HUDEP-2 (cell line): Measurements from ENCODE around the gene OSR1.
"Not testable (repeated sequence)": the region's sequence is repeated elsewhere in the genome, so short reads cannot be mapped to it uniquely, and the experiment has no call there.

Source experiments
- DNase-seq, 76 experiments: peaks; one replicate each; lab custom pipeline; 2025; ENCODE audit not compliant: unreplicated experiment in 76 of 76; lab: John Stamatoyannopoulos, UW

OSR1 gene

GRCh38 chr2:19358242-19359020 is at the start of gene OSR1:
Gene OSR1 (minus strand): TSS chr2:19358623. CDS start chr2:19353805, 4,818 bp downstream.
- no peak for DNase-seq

DNA sequence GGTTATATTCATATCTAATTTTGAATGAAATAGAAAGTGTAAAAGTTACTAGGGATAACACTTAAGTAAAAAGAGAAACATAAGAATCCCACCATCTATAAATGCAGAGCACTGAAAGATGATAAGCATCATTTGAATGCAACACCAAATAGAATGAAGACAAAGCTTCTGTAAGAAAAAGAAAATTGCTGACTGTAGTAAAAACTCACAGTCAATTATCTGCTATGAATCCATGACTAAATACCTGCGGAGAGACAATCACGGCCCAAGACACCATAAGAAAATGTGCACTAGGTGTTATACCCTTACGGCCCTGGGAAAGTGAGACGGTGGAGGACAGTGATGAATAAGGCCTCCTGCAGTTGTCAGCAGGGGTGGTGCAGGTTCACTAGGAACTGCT is 45.4 kb upstream of the OSR1 start:
- no peak for DNase-seq

DNA sequence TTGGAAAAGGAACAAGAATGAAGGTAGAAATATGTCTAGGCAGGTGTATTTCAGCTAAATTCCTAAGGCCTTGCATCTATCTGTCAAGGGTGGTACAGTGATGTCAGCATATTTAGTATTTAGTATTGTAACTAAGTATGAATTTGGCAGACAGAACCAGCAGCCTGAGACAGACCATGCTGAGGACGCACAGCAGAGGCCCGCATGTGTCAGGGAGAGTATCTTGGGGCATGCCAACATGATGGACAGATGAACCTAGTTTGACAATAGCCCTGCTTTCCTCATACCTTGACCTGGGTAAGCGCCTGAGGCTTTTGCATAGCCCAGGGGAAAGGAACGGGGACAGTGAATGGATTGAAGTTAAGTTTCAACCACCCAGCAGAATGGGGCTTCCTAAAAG is 33.8 kb upstream of the OSR1 start:
- no peak for DNase-seq

GRCh38 chr2:19389469-19389868 is 31.0 kb upstream of the OSR1 start:
- not testable (repeated sequence) for DNase-seq

DNA sequence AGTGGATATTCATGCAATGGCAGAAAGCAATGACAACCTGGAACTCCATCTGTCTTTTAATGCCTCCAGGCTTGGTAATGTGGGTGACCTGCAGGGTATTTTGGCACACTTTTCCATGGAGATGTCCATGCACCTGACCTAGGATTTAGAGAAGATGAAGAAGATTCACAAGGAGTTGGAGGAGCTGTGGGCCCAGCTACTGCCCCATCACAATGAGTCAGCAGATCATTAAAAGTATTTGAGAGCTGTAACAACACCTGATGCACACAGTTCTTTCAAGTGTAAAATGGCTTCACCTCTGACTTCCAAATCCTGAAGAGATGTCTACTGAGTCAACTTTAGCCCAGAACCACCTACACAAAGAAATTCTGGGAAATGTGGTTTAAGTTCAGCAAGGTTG is 22.1 kb upstream of the OSR1 start:
- no peak for DNase-seq

GRCh38 chr2:19378939-19379338 is 20.5 kb upstream of the OSR1 start:
- no peak for DNase-seq

DNA sequence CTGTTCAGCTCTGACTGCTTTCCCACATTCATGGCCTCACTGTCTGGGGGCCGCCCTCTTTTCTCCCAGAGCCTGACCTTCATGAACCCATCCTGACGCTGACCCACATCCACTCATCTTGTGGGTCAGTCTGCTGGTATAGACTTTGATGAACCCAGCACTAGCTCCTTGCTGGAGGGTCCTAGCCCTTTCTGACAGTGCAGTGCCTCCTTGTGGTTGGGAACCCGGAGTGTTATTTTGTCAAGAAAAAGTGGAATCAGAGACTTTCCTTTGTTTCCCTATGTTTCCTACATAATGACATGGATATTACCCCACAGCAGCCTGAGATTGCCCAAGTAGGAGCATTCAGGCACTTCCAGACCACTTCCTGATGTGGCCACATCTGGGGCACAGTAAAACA is 19.3 kb upstream of the OSR1 start:
- no peak for DNase-seq

DNA sequence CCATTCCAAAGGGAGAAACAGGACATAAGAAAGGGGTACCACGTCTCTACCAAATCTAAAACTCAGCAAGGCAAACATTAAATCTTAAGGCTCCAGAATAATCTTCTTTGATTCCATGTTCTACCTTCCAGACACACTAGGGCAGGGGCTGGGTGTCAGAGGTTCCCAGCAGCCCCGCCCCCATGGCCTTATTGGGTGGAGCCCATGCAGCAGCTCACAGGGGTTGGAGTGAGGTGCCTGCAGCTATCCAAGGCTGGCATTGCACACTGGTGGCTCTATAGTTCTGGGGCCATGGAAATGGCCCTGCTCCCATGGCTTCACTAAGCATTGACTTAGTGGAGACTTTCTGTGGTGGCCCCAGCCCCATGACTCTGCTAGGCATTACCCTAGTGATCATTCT is 14.9 kb upstream of the OSR1 start:
- DNase-seq: no peak

GRCh38 chr2:19371996-19372582 is 13.7 kb upstream of the OSR1 start:
- no peak for DNase-seq

GRCh38 chr2:19369341-19369955 is 11.0 kb upstream of the OSR1 start:
- no peak for DNase-seq

DNA sequence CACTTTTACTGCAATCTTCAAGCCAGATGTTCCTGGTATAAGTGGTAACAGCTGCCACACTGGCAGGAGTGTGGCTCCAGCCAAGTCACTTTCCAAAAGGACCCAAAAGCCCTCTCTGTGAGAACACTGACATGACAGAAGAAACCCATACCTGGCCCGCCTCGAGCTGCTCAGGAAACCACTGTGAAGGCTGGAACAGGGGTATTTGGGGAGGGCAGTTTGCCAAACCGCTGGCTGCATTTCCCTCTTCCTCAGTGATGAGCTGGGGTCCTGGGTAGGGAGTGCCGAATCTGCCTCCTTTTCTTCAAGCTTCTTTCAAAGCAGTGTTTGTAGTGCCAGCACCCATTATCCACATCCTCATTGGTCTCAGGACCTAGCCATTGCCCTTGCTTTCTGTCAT is 10.3 kb upstream of the OSR1 start:
- no peak for DNase-seq

GRCh38 chr2:19367326-19367725 is 8.9 kb upstream of the OSR1 start:
- DNase-seq: no peak

- no peak for DNase-seq
These were observed 6.7 kb upstream of the OSR1 start for GRCh38 chr2:19365126-19365525.

DNA sequence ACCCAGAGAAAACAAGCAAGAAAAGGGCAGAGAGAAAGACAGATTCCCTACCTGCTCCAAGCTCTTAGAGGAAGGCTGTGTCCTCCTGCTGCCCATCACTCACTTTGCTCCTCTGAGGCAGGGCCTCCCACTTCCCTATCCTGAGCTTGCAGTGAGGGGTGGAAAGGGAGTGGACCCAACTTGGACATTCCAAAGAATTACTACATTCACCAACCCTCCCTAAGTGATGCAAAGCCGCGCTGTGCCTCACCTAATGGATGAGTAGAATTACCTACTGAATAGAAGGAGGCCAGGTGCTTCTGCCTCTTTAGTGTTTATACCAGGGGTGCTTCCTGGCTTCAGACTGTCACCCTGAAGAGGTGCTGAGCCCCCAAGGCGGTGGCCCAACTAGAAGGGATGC is 5.6 kb upstream of the OSR1 start:
- DNase-seq: no peak

GRCh38 chr2:19363474-19363778 is 5.0 kb upstream of the OSR1 start:
- no peak for DNase-seq

GRCh38 chr2:19362755-19363473 is 4.5 kb upstream of the OSR1 start:
- DNase-seq: peak in 60 of 76 experiments; percentile 6 to 67 (median 38)

DNA sequence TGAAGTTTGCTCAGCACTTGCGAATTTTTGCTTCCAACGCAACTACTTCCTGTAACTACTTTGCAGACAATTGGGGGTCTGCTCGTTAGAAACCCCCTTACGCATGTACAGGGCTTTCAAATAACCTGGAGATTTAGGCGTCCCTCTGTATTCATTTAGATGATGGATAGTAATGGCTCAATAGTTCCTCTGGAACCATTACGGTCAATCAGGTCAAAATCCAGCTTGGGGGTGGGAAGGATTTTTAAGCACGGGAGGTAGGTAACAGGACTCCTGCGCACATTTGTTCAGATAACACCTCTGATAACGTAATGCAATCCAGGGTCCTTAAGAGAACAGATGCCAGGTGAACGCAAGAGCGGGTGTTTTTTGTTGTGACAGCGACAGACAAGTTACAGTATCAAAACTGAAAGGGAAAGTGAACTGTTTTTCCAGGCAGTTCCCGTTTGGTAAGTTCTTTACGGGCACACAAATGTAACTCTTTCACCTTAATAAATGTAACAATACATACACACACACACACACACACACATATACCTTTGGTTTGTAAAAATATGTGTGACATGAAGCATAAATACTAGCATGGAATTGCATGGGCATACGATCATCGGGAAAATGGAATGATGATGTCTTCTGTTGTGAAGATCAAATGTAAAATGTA is 3.8 kb upstream of the OSR1 start:
- DNase-seq: no peak

- DNase-seq: no peak
These were observed 3.0 kb upstream of the OSR1 start for GRCh38 chr2:19361325-19361990.

GRCh38 chr2:19360966-19361321 is 2.5 kb upstream of the OSR1 start:
- no peak for DNase-seq

- DNase-seq: no peak
These were observed 2.0 kb upstream of the OSR1 start for GRCh38 chr2:19360266-19360965.
